Activated T-helper 1 cell treated with anti-CD3 and anti-CD28 coated beads, Interleukin-2, amount 50 U/mL, for 16 hours (primary cell): ENCODE measurements around the gene NUP210.
"Not testable (repeated sequence)": the region's sequence is repeated elsewhere in the genome, so short reads cannot be mapped to it uniquely, and the experiment has no call there.

Source experiments
- DNase-seq, 2 donors: peaks; one replicate each; pipeline ENCODE4 v3.0.0-alpha.2; 2020; ENCODE audit warnings: low read depth in 1 of 2, low spot score in 1 of 2

NUP210 gene

DNA sequence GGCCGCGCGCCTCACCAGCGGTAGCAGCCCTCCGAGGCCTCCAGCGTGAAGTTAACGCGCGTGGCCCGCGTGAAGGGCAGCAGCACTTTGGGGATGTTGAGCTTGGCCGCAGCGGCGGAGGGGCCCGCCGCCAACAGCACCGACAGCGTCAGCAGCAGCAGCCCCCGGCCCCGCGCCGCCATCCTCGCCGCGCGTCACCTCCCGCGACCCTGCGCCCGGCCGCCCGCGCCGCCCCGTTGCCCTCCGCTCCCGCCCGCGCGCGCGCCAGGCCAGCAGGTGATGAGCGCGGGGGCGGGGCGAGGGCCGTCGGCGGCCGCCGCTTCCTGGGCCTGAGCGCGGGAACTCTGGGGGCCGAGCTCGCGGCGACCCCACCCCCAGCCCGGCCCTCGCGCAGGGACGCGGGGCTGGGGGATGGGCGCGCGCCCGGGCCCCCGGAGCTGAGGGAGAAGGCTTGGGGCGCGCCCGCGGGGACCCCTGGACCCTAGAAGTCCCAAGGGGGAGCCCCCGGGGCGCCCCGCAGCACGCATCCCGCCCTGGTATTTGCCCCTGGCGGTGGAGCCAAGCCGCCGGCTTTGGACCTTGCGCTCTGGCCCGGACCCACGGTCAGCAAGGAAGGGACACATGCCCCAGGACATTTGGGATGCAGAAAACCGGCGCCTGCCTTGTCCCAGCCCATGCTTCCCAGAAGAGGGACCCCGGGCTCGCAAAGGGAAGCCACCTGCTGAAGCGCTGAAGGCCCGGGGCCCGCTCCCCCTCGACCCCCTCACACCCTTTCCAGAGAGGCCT lies at the start of gene NUP210:
Gene NUP210, minus strand, starts transcription at position 278 of the 786 bp plus-strand sequence. Its CDS starts 96 bp downstream, at position 182.
- peak in 1 of 2 donors; percentile 44 for DNase-seq

DNA sequence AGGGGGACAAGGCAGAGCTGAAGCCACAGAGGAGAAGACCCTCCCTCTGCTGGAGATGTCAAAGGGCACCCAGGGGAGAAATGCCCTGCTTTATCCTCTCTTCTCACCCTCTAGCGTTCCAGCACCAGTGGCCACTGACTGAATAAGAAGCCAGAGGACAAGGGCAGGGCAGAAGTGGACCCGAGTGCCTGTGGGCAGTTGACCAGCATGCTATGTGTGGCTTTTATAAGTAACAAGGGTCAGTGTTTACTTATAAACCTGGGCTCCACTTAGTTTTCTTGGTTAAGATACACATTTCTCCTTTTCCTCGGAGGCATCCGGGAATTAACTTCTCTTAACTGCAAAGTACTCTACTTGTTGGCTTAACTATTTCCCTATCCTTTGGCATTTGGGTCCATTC lies 46.7 kb upstream of the NUP210 start:
- DNase-seq: no peak

DNA sequence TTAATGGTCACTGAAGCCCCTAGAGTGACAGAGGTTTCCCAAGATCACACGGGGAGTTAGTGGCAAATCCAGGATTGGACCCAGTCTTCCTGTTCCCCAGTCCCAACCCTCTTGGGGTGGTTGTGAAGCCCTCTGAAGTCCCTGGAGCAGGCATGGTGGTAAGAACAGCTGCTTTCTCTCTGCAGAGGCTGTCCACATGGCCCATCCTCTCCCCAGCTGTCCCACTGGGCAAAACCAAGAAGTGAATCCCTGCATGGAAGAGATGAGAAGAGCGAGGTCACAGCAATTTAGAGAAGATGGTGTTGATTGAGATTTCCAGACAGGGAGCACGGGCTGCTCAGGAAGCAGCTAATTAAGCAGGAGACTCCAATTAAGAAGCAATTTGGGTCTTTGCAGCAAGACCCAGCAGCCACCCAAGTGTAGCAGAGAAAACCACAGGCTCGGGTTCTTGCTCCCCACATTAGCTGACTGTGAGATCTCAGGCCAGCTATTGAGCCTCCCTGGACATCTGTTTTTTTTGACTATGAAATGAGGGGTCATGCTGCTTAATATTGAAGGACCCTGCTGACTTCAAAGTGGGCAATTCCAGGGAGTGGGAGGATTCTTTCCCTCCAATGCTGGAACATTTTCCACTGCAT lies 45.2 kb upstream of the NUP210 start:
- DNase-seq: no peak

DNA sequence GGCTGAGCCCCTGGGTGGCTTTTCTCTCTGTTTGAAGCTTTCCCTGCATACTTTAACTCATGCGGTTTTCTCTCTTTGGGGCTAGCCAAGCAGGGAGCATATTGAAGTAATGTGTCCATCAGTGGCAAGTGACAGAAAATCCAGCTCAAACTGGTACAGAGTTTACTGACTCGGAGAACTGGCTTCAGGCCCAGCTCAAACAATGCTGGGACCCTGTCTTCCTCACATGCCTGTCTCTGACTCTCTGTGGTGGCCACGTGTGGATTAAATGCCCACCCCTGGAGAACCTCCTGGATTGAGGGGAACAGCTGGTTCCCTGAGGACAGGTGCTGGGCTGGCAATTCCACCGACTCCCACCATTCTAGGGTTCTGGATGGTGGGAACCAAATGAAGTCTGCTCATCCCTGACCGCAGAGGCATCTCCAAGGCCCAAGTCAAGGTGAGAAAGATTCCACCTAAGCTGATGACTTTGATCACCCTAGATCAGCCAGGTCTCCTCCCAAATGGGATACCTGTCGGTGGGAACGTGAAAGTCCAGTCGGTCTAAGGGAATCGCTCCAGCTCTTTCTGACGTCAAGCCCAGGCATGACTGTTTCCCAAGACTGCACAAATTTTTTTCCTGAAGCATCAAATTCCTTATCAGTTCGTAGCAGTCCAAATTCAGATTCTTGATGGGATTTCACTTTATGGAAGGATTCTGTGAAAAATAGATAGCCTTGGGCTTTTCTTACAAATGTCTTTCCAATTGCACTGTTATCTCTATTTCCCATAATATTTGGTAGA lies 43.7 kb upstream of the NUP210 start:
- no peak for DNase-seq

DNA sequence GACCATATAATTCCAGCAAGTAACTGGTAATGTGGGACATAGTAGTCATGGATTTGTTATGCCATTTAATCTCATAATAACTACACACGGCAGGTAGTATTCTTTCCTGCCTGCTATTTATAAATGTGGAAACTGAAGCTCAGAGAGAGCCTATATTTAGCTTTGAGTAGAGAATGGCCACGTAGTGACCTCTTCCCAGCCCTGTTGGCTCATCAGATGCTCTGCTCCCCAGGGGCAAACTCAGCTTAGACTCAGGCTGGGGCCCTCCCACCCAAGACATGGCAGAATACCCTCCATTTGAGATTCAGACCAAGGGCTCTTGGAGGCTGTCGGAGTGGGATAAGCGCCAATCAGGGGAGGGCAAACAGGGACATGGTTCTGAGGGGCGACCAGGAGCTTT lies 42.7 kb upstream of the NUP210 start:
- DNase-seq: no peak

DNA sequence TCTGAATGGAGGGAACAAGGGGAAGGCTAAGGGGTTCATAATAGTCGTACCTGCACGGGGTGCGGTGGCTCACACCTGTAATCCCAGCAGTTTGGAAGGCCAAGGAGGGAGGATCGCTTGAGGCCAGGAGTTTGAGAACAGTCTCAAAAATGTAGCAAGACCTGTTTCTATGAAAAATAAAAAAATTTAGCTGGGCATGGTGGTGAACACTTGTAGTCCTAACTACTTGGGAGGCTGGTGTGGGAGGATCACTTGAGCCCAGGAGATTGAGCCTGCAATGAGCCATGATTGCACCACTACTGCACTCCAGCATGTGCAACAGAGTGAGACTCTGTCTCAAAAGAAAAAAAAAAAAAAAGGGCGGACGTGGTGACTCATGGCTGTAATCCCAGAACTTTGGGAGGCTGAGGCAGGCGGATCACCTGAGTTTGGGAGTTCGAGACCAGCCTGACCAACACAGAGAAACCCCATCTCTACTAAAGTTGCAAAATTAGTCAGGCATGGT lies 42.1 kb upstream of the NUP210 start:
- no peak for DNase-seq

DNA sequence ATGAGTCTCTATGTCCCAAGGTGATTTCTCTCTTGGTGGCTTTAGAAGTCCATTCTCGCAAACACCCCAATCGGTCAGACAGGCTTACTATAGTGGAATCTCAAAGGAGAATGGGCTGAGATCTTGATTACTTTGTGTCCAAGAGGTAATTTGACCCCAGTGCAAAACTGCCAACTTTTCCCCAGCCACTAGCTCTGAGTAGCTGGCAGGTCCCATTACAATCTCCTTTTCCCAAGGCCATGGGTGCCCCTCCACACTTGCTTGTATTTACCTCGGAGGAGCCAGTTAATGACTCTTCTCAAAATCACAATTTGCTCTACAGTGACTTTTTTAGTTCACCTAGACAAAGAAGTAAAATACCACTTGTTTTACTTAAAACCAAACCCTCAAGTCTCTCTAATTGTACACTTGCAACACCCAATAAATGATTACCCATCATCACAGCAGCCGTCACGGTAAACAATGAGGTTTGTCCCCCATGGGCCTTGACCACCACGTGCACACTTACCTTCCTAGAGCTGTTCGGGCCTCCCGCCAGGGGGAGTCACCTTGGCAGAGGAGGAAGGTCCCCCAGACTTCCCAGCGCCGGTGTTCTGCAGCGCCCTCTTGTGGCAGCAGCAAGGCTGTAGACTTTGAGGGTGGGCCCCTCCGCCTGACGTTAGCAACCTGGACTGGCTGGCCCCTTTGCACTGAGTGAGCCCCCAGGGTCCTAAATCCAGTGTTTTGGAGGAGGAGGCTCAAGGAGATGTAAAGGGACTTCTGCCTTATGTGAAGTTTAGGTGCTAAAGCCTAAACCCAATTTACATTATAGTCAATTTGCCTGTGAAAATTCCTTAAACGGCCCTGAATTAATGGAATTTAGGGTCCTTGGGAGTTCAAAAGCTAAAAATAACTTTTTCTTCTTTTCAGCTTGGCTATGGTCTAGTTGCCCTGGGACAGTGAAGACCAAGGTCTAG lies 41.3 kb upstream of the NUP210 start:
- DNase-seq: peak; percentile 53 to 57

DNA sequence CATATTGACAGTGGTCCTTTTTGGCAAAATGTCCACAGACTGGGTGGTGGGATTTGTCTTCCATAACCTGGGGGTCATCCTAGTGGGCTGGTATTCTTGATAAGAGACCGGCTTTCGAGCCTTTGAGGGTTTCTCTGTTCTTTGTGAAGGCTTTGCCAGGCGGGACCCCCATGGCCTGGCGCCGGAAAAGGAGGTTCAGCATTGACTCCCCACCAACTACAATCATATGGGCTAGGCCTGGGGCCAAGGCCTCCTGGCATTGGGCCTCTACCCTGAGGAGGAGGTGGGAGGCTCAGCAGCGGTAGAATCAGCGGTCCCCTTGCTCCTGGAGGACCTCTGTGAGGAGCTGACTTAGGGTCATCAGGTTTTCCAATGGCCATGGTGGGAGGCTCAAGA lies 40.2 kb upstream of the NUP210 start:
- DNase-seq: no peak

DNA sequence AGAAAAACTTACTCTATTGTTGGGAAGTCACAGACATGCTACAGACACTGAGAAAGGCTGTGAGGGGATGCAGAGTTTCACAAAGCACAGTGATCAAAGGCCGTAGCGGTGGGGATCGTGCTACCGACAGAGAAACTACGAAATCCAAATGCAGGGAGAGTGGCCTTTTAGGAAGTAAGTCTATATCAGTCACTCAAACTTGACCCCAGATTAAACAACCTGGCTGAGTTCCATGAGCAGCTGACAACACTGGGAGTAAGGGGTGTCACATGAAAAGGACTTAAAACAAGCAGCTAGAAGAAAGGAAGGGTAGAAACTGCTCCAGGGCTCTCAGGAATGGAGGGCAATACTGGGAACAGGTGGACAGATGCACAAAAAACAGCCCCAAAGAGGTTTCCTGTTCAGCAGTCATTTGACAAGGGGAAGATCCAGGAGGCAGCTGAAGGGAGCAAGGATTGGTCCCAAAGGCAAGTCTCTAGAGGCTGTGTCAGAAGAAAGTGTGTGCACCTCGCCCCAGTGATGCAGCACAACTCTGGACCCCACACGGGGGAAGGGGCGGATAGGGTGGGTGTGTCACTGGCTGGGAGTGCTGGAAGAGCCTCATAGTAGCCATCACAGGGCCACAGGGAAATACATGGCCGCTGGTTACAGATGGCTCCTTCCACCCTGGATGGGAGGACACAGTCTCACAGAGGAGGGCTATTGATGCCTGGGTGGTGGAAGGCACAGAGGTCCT lies 39.7 kb upstream of the NUP210 start:
- no peak for DNase-seq

DNA sequence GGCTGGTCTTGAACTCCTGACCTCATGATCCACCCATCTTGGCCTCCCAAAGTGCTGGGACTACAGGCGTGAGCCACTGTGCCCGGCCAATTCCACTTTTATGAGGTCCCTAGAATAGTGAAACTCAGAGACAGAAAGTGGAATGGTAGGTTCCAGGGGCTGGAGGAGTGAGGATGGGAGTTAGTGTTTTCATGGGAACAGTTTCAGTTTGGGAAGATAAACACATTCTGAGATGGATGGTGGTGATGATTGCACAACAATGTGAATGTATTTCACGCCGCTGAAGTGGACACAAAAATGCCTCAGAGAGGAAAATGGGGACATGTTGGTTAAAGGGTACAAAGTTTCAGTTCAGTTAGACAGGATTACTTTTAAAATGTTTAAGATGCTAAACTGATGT lies 37.5 kb upstream of the NUP210 start:
- DNase-seq: no peak

DNA sequence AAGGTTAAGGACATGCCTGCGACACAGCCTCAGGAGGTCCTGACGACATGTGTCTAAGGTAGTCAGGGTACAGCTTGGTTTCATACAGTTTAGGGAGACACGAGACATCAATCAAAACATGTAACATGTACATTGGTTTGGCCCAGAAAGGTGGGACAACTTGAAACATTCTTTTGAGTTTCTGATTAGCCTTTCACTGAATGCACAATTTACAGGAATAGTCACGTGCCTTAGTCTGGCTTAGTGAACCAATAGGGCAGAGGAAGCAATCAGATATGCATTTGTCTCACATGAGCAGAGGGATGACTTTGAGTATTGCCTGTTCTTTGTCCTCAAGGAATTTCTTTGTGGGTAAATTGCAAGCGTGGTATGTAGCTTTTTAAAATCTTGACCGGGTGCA lies 35.5 kb upstream of the NUP210 start:
- no peak for DNase-seq

DNA sequence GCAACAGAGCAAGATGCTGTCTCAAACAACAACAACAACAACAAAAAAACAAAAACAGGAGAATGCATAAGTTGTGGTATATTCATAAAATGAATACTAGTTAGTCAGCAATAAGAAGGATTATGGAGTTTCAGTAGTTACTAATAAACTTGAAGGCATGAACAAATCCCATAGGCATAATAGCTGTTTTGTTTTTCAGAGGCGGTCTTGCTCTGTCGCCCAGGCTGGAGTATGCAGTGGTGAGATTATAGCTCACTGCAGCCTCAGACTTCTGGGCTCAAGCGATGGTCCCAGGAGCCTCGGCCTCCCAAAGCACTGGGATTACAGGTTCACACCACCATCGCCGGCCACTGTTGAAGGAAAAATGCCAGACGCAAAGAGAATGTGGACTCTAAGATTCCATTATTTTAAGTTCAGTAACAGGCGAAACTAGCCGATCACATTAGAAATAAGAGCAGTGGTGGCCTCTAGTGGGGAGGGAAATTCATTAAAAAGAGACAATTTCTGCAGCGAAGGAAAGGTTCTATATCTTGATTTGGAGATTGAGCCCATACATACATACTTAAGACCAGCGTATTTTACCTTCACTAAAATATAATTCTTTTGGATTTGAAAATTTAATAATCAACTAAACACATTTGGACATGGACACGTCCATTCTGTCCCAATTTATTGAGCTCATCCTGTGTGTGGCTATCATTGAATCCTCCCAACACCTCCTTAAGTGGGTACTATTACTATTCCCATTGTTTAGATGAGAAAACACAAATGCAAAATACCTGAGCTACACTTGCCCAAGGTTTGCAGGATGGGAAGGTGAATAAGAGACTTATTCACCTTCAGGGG lies 32.6 kb upstream of the NUP210 start:
- DNase-seq: no peak

DNA sequence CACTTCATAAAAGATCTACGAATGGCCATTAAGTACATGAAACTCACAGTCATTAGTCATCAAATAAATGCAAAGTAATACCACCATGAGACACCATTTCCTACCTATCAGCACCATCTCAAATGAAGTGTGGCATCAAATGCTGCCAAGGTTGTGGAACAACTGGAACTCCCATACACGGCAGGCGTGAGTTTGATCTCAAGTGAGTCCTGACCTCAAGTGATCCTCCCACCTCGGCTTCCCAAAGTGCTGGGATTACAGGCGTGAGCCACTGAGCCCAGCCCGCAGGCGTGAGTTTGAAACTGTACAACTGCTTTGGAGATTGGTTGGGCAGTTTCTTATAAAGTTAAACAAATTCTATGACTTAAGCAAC lies 31.2 kb upstream of the NUP210 start:
- peak in 1 of 2 donors; percentile 8 for DNase-seq

DNA sequence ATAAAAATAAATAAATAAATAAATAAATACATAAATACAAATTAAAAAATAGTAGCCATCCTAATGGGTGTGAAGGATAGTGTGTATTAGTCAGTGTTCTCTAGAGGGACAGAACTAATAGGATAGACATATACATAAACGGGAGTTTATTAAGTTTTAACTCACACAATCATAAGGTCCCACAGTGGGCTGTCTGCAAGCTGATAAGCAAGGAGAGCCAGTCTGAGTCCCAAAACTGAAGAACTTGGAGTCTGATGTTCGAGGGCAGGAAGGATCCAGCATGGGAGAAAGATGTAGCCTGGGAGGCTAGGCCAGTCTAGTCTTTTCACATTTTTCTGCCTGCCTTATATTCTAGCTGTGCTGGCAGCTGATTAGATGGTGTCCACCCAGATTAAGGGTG lies 22.8 kb upstream of the NUP210 start:
- not testable (repeated sequence) for DNase-seq

DNA sequence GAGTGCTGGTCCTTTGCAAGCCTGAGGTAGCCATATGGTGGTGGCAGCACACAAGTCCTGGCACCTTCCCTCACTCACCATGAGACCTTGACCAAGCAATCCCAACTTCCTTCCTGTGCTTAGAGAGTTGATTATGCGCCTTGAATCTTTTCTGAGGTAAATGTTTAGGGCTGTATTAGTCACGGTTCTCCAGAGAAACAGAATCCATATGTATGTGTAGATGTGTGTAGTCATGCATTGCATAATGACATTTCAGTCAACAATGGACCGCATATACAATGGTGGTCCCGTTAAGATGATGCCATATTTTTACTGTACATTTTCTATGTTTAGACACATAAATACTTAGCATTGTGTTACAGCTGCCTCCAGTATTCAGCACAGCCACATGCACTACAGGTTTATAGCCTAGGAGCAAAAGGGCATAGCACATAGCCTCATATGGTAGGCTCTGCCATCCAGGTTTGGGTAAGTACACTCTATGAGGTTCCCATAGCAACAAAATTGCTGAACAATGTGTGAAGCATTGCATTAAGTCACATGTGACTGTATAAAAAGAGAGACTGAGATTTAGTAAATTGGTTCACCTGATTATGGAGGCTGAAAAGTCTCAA lies 20.2 kb upstream of the NUP210 start:
- no peak for DNase-seq

DNA sequence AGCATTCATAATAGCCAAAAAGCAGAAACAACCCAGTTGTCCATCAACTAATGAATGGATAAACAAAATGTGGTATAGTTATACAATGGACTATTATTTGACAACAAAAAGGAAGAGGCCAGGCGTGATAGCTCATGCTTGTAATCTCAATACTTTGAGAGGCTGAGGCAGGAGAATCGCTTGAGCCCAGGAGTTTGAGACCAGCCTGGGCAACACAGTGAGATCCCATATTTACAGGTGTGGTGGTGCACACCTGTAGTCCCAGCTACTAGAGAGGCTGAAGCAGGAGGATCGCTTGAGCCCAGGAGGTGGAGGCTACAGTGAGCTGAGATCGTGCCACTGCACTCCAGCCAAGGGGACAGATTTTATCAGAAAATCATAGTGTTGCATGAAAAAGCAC lies 16.1 kb upstream of the NUP210 start:
- not testable (repeated sequence) for DNase-seq

DNA sequence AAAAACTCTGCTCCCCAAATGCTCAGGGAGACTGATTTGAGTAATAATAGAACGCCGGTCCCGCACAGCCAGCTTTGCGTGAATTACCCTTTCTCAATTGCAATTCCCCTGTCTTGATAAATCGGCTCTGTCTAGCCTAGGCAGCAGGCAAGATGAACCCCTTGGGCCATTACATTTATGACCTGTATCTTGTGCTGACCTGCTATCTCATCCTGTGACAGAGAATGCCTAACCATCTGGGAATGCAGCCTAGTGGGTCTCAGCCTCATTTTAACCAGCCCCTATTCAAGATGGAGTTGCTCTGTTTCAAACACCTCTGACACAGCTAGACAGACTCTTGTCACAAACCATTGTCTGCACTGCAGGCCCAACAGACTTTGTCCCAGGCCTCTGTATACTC lies 13.8 kb upstream of the NUP210 start:
- DNase-seq: no peak

DNA sequence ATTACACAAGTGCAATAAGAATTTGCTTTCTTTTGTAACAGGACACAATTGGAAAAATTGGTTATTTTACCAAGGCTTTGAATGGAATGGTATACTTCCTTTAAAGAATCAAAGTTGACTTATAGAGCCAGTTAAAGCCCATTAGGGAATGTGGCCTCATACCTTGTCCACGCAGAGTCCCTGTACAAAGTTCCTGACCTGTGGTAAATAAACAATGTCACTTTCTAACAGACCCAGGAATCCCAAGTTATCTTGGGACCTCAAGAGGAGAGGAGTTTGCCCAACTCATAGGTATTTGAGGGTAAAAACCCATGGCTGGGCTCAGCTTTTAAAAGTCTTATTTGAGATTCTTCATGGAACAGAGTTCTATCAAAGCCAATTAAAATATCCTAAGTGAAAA lies 12.0 kb upstream of the NUP210 start:
- DNase-seq: no peak

DNA sequence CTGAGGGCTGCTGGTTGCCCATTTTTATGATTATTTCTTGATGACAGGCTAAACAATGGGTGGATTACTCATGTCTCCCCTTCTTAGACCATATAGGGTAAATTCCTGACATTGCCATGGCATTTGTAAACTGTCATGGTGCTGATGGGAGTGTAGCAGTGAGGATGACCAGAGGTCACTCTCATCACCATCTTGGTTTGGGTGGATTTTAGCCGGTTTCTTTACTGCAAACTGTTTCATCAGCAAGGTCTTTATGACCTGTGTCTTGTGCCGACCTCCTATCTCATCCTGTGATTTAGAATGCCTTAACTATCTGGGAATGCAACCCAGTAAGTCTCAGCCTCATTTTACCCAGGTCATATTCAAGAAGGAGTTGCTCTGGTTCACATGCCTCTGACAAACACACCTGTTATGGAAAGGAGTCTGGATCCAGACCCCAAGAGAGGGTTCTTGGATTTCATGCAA lies 10.3 kb upstream of the NUP210 start:
- not testable (repeated sequence) for DNase-seq
